ENCODE data around the gene PDE6B.
"Not testable (repeated sequence)": the region's sequence is repeated elsewhere in the genome, so short reads cannot be mapped to it uniquely, and the experiment has no call there.

The PDE6B gene

DNA sequence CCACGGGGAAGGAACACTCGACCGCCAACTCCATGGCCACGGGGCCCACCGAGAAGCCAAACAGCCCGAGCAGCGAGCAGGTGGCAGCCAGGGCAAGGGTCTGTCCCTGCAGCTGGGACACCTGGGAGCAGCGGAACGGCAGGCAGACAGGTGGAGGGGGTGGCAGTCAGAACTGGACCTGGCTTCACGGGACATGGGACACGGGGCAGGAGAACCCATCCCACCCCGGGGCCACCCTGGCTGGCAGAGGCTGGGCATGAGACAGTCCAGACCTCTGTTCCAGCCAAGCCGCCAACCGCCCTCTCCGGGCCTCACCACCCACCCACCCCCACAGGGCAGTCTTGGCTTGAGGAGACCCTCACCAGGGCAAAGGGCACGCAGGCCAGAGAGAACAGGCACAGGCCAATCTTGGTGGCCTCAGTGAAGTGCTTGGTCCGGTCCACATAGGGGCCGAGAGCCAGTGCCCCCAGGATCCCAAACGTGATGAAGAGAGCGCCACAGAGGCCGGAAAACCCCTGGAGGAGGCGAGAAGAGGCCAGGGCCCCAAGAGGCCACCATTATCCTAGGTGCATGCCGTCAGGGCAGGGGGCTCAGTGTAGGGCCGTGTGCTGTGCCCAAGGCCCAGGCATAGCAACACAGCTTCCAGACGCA lies 58.0 kb downstream of the PDE6B start:
- DNase-seq (ENCODE audit: low spot score): no peak

DNA sequence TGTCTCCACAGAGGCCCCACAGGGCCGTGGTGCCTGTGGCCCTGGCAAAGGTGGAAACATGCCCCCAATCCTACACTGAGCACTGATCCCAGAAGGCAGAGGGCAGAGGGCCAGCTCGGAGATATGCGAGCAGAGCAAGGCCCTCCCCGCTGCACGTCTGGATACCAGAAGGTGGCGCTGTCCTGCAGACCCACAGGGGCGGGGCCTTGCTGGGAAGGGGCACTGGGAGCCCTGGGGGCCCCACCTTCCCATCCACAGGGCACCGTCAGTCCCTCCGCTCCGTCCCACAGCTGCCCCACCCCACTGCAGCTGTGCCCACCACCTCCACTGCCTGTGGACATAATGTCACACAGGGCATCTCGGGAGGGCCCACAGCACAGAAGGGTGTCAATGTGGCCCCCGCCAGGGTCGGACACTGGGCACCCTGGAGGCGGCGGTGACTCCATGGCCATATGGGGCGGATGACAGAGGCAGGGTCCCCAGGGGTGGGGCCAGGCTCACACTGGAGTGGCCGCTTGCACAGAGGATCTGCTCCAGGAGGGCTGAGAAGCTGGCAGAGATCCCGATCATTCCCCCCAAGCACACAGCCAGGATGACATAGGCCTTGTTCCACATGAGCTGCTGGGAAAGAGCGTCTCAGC lies 58.7 kb downstream of the PDE6B start:
- peak; percentile 86 for DNase-seq (ENCODE audit: low spot score)

DNA sequence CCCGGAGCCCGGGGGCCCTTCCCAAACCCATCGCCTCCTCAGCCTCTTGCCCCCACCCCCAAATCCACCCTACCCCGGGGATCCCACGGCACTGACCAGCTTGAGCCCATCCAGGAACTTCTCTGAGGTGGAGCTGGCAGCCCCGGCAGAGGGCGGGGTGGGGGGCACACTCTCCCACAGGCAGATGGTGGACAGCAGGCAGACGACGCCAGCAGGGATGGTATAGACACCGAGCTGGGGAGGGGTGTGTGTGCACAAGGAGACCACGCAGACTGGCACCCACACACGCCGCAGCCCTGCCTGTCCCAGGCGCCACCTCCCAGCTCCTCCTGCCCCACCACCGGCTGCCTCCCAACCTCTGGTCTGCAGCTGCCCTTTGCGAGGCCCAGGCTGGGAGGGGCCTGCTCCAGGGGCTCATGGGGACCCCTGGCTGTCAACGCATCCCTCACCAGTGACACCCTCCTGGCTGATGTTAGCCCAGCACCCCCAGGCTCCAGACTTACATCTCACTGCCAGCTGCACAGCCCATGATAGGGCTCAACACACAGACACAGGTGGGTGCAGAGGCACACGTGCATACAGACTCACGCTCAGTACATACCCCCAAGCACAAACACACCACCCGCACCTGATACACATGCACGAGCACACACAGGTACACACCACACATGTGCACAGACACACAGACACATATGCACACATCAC lies 59.4 kb downstream of the PDE6B start:
- DNase-seq (ENCODE audit: low spot score): no peak

DNA sequence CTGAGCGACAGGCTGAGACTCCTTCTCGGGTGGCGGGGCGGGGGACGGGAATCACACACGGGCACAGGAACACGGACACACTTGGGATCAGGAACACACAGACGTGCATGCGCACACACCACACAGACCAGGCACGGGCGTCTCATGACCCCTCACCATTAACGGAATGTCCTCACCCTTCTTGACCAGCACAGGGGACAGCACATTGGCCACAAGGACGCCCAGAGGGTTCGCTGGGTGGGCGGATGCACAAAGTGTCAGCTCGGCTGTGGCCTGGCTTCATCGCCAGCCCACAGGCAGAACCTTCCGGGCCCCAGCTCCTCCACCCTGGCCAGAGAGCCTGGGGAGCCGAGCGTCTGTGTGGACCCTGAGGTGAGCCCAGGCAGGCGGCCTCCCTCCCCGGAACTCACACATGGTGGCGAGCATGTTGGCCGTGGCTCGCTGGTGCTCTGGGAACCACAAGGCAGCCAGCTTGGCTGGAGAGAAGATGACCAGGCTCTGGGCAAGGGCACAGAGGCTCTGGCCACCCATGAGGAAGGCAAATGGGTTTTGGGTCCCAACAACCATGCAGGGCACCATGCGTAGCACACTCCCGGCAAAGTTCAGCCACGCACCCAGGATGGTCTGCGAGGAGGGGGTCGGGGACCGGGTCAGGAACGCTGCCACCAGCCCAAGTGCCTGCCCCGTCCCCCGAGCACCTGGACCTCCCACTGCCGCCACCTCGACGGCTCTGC lies 60.5 kb downstream of the PDE6B start:
- no peak for DNase-seq (ENCODE audit: low spot score)

GRCh38 chr4:686413-687040 lies 61.2 kb downstream of the PDE6B start:
- DNase-seq (ENCODE audit: low spot score): no peak

DNA sequence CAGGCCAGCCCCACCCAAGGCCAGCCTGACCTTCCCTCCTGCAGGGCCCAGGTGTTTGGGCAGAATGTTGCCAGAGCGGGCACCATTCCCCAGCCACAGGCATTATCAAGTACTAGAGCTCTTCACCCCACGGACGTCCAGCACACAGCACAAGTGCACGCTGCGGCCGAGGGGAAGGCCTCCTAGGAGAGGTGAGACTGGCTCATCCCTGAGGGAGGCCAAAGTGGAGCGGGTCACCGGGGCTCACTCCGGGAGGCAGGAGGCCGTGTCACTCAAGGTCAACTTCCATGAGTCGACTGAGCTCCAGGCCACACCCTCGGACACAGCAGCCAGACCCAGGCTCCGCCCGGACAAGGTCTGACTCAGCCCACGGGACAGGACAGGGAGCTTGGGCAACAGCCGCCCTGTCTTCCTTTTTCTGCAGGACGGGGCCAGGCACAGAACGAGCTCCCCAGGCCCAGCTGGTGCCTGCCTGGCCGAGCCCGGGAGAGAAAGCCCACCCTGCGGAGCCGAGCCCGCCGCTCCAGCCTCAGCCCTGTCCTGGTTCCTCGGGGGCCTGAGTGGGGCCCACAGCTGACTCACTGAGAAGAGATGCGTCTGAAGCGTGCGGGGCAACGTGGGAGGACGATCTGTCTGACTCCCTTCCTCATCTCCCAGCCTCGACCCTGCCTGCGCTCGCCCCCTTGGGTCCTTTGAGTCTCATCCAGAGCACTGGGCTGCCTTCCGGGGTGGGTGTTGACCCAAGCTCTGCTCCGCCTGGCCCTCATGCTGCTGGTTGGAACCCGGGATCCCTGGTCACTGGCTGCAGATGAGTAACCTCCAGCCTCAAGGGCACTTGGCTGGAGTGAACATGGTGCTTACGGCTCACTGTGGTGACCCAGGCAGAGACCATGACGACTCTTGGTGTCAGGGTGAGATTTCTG lies 61.9 kb downstream of the PDE6B start:
- DNase-seq (ENCODE audit: low spot score): peak; percentile 97

- DNase-seq (ENCODE audit: low spot score): no peak
Measured at GRCh38 chr4:687971-688853, 62.8 kb downstream of the PDE6B start.

DNA sequence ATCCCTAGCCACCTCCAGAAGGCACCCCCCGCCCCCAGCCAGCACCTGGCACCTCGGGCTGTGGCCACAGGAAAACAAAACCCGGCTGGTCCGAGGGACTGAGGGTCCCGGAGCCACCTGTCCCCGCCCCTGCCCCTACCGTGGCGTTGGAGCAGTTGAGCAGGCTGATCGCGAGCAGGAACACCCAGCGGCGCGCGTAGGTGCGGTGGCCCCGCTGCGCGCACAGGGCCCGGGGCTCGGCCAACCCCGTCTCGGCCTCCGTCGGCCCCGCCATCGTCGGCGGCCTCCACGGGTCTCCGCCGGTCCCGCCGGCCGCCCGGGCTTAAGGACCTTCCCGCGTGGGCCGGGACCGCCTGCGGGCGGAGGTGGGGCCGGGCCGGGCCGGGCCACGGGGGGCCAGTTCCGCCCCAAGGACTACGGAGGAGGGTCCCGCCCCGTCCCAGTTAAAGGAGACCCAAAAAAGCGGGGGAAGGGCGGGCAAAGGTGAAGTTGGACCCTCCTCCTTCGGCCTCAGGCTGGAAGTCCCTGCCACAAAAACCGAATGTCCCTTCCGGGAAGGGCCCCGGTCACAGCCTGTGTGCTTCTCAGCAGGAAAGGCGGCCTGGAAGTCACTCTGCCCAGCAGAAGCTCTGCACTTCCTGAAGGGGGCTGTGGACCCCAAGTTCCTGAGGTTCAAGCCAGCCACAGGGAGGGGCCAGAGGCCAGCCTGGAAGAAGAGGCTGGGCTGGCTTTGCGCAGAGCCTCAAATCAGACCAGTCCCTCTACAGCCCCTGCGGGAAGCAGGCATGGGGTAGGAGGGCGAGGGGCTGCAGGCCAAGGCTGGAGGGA lies 63.7 kb downstream of the PDE6B start, which contains the start of gene SLC49A3:
Gene SLC49A3 (minus strand): TSS at position 298 of the 828 bp plus-strand sequence. CDS start 24 bp downstream, at position 274.
- no peak for DNase-seq (ENCODE audit: low spot score)

DNA sequence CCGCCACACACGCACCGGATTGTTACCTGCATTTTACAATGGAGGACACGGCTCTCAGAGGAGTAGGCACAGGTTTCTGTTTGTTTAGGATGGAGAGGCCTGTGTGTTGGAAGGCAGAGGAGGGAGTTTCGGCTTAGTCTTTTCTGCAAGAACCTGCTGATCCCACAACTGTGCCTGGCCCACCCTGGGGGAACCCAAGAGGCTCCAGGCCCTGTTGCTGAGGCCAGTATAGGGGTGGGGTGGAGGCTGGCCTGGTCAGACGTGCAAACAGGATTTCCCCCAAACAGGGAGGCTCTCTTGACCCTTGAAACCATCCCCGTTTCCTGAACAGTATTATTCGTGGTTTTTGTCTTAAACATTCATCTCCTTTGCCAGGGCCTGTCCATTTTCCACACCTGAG lies 64.3 kb downstream of the PDE6B start:
- DNase-seq (ENCODE audit: low spot score): no peak

GRCh38 chr4:692771-693554 lies 67.6 kb downstream of the PDE6B start:
- DNase-seq (ENCODE audit: low spot score): no peak

DNA sequence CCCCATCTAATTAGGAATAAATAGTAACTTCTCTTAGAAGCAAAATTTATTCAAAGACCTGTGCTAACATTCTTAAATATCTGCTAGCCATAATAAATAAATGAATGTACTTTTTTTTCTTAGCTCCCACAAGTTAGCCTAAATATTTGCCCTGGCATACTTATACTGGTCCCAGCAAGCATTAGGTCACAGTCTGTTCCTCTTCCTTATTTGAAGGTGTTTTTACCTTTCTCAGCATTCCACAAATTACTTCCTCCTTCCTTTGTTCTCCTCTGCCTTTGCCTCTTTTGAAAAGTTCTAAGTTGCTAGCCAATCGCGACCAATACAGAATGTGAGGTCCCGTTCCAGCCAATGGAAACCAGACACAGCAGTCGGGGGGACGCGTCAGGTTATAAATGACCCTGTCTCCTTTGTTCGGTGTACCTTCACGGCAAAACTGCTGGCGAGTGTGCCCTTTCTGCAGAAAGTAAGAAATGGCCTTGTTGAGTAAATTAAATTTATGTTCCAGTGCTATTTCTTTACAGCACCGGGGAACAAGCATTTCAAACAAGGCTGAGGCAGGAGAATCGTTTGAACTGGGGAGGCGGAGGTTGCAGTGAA lies 69.1 kb downstream of the PDE6B start:
- not testable (repeated sequence) for DNase-seq (ENCODE audit: low spot score)

GRCh38 chr4:699816-700580 lies 74.6 kb downstream of the PDE6B start:
- DNase-seq (ENCODE audit: low spot score): no peak

GRCh38 chr4:700587-701264 lies 75.4 kb downstream of the PDE6B start:
- DNase-seq (ENCODE audit: low spot score): no peak

DNA sequence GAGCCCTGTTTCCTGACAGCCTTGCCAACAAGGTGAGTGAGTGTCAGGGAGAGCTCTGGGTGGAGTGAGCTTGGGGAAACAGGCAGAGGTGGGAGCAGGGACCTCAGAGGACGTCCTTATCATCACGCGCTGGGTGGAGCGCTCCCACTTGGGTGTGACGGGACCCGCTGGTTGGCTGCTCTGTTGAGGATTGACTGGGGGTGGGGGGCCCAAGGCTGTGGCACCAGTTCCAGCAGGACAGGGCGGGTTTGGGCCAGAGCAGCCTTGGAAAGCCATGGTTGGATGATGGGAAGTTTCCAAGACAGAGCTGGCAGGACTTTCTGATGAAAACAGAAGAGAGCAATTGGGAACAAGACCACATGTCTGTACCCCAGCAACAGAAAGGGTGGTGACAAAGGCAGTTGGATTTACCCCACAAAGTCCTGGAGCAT lies 77.3 kb downstream of the PDE6B start:
- no peak for DNase-seq (ENCODE audit: low spot score)

DNA sequence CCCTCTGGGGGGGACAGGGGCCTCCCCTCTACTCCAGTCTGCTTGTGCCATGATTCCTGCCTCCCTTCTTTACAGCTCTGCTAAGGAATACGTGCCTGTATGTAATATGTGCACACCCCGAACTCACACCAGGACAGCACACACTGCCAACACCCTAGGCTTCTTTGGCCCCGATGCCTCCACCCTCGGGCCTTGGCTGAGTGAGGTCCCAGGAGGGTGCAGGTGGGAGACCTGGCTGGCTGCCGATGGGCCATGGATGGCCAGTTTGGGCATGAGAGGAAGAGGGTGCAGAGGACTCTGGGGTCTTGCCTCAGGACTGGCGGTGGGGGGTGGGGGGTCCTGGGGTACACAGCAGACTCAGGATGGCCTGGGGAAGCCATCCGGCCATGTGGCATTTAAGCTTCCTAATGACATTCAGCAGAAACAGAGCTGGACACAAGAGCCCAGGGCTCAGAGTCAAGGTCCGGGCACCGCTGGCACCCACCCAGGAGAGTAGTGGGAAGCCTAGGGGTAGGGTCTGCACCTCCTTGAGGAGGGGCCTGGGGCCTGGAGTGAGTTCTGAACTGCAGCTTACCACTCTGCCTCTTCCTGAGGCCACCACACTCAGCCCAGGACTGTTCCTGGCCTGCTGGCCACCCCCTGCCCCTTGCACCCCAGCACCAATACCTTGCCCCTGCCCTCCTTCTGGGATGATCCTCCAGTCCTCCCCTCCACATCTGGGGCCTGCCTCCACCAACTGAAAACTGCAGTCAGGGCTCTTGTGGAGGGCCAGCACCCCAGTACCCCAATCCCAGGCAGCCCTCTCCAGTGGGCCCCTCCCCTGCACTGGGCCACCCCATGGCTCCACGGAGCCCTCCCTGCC lies 78.2 kb downstream of the PDE6B start:
- DNase-seq (ENCODE audit: low spot score): no peak
